ENCODE measurements around the gene ZNF488. TPM values are rescaled to one million over a fixed set of nuclear protein-coding genes. Genes with fewer than 3 reads are reported as not detected.

ZNF488 gene
- polyA plus RNA-seq, 1 donor from 2014 or later: 0.85 TPM

GRCh38 chr10:47368431-47369180 is 15.5 kb downstream of the ZNF488 start:
- no peak overlapping the region for H3K4me3 ChIP-seq (ENCODE audit: low read length)
- H4K20me1 ChIP-seq (ENCODE audit: insufficient read depth): no peaks in the 10 kb centered on the region
- no peak overlapping the region for H3K9ac ChIP-seq (ENCODE audit: low read length)
- H3K9me2 ChIP-seq (ENCODE audit: insufficient read depth, low read length): no peaks in the 10 kb centered on the region
- TF ChIP-seq SMC3 (conservative IDR thresholded peaks at IDR 0.05; ENCODE audit: poor library complexity) (no peak), POLR2AphosphoS5 (IDR thresholded peaks at IDR 0.05) (no peak)
- no peak overlapping the region for H3K4me2 ChIP-seq (ENCODE audit: low read length)
- no peaks in the 10 kb centered on the region for H3K79me2 ChIP-seq (replicated peaks; ENCODE audit: insufficient read depth, low read length)
- no peaks in the 10 kb centered on the region for H3F3A ChIP-seq (ENCODE audit: insufficient read depth, low read length, poor library complexity, severe bottlenecking)
- H3K9me3 ChIP-seq (ENCODE audit: low read length): no peaks in the 10 kb centered on the region
- no peaks in the 10 kb centered on the region for H3K36me3 ChIP-seq (ENCODE audit: insufficient read depth, low read length)
- H3K27ac ChIP-seq (ENCODE audit: low read length): no peak overlapping the region
- H2AFZ ChIP-seq (ENCODE audit: low read depth, low read length): no peak overlapping the region
- H3K27me3 ChIP-seq (ENCODE audit: insufficient read depth, low read depth, low read length): no peaks in the 10 kb centered on the region

GRCh38 chr10:47367646-47368045 is 16.4 kb downstream of the ZNF488 start:
- no peak for TF ChIP-seq EZH2 (IDR thresholded peaks at IDR 0.05; ENCODE audit: borderline replicate concordance, insufficient read depth, low read length, poor library complexity, severe bottlenecking)
- TF ChIP-seq EP300 (conservative IDR thresholded peaks at IDR 0.05; ENCODE audit: poor library complexity, severe bottlenecking): no peak
- no peak for TF ChIP-seq POLR2AphosphoS5 (IDR thresholded peaks at IDR 0.05)
- no peak for TF ChIP-seq CTCF (IDR thresholded peaks at IDR 0.05; ENCODE audit: poor library complexity, severe bottlenecking)
- TF ChIP-seq TAF1 (IDR thresholded peaks at IDR 0.05; ENCODE audit: low read depth): no peak
- TF ChIP-seq SMC3 (conservative IDR thresholded peaks at IDR 0.05; ENCODE audit: poor library complexity): no peak
- TF ChIP-seq RAD21 (conservative IDR thresholded peaks at IDR 0.05): no peak
- TF ChIP-seq REST (IDR thresholded peaks at IDR 0.05; ENCODE audit: borderline replicate concordance): no peak
- TF ChIP-seq MXI1 (conservative IDR thresholded peaks at IDR 0.05; ENCODE audit: poor library complexity, severe bottlenecking): no peak
- Histone ChIP-seq H3K9ac (ENCODE audit: low read length) (no peak overlapping the region), H3F3A (ENCODE audit: insufficient read depth, low read length, poor library complexity, severe bottlenecking) (no peaks in the 10 kb centered on the region), H4K20me1 (ENCODE audit: insufficient read depth) (no peaks in the 10 kb centered on the region), H3K27ac (ENCODE audit: low read length) (no peak overlapping the region), H3K4me3 (ENCODE audit: low read length) (no peak overlapping the region), H3K9me3 (ENCODE audit: low read length) (no peaks in the 10 kb centered on the region), H3K4me2 (ENCODE audit: low read length) (no peak overlapping the region), H3K79me2 (replicated peaks; ENCODE audit: insufficient read depth, low read length) (no peaks in the 10 kb centered on the region), H2AFZ (ENCODE audit: low read depth, low read length) (no peak overlapping the region), H3K9me2 (ENCODE audit: insufficient read depth, low read length) (no peaks in the 10 kb centered on the region), H3K36me3 (ENCODE audit: insufficient read depth, low read length) (no peaks in the 10 kb centered on the region), H3K27me3 (ENCODE audit: insufficient read depth, low read depth, low read length) (no peaks in the 10 kb centered on the region)

All from neural cell (in vitro differentiated cells).